Stomach (tissue), 4 donors: ENCODE measurements around the gene KIF1A.

Source experiments
- CTCF ChIP-seq, 7 experiments: fragments of 450-650 bp in 4 of 7; fragments of 200-600 bp in 3 of 7; sonication (generic) in 3 of 7; IDR thresholded peaks; one replicate each; pipeline ENCODE4 v1.5.1; 2016 to 2019; ENCODE audit warnings: antibody characterized with exemption in 7 of 7, control low read depth in 2 of 7, mild to moderate bottlenecking in 1 of 7
- EP300 ChIP-seq: sonication (generic); formaldehyde crosslinking; IDR thresholded peaks from one replicate; pipeline ENCODE4 v1.6.1; 2017; ENCODE audit warnings: antibody characterized with exemption

DNA sequence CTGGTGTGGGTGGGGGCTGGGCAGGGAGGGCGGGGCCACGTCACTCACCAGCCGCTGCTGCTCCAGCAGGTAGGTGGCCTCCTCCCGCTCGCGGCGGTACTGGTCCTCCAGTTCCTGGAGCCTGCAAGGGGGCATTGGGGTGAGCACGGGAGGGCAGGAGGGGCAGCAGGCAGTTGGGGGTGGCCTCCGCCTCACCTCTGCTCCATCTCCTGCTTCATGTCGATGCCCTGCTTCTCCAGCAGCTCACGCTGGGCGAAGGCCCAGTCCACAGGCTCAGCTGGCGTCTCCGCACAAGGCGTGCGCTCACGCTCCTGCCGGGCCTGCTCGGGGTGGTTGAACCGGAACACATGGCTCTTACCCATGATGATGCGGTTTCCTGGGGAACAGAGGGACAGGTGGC is 57.0 kb downstream of the KIF1A start:
- no peak for TF ChIP-seq CTCF (IDR thresholded peaks at IDR 0.05)
- TF ChIP-seq EP300 = no peak
